Stomach (tissue), 9 donors: ENCODE results near the gene BCOR. TPM values are rescaled to one million over a fixed set of nuclear protein-coding genes. Genes with fewer than 3 reads are reported as not detected.

Source experiments
- DNase-seq, 2 donors: peaks; one replicate each; pipeline versions ENCODE4 v3.0.0 to v3.0.0-alpha.2; 2013 to 2019
- H3K27ac ChIP-seq, 5 donors: fragments of 200-600 bp in 4 of 5; sonication (generic) in 4 of 5; one replicate each; pipeline ENCODE4 v1.5.1; 2013 to 2019; ENCODE audit warnings: mild to moderate bottlenecking in 1 of 5, moderate library complexity in 1 of 5
- H3K27me3 ChIP-seq, 3 donors: fragments of 200-600 bp; sonication (generic); one replicate each; pipeline ENCODE4 v1.5.1; 2017 to 2019; ENCODE audit warnings: mixed run types in 1 of 3
- H3K36me3 ChIP-seq, 4 donors: fragments of 200-600 bp; sonication (generic); 1 replicate in 3 of 4; 2 replicates in 1 of 4; pipeline ENCODE4 v1.5.1; 2016 to 2019
- H3K4me1 ChIP-seq, 4 donors: fragments of 200-600 bp; sonication (generic); one replicate each; pipeline ENCODE4 v1.5.1; 2016 to 2019
- H3K4me3 ChIP-seq, 4 donors: fragments of 200-600 bp; sonication (generic) in 3 of 4; one replicate each; pipeline ENCODE4 v1.5.1; 2016 to 2019; ENCODE audit warnings: mild to moderate bottlenecking in 1 of 4
- H3K9me3 ChIP-seq, 4 donors: fragments of 200-600 bp; sonication (generic); one replicate each; pipeline ENCODE4 v1.5.1; 2016 to 2019
- CTCF ChIP-seq, 7 experiments: fragments of 450-650 bp in 4 of 7; fragments of 200-600 bp in 3 of 7; sonication (generic) in 3 of 7; IDR thresholded peaks; one replicate each; pipeline ENCODE4 v1.5.1; 2016 to 2019; ENCODE audit warnings: antibody characterized with exemption in 7 of 7, control low read depth in 2 of 7, mild to moderate bottlenecking in 1 of 7
- EP300 ChIP-seq: sonication (generic); formaldehyde crosslinking; IDR thresholded peaks from one replicate; pipeline ENCODE4 v1.6.1; 2017; ENCODE audit warnings: antibody characterized with exemption
- POLR2A ChIP-seq, 4 donors: fragments of 450-650 bp; IDR thresholded peaks; one replicate each; pipeline ENCODE4 v1.6.1; 2016; ENCODE audit warnings: antibody characterized with exemption in 4 of 4, control low read depth in 2 of 4, mild to moderate bottlenecking in 1 of 4, moderate library complexity in 1 of 4
- POLR2AphosphoS5 ChIP-seq, 3 donors: sonication (generic); formaldehyde crosslinking; IDR thresholded peaks; one replicate each; pipeline ENCODE4 v1.6.1; 2016; ENCODE audit warnings: antibody characterized with exemption in 3 of 3
- WGBS, 5 donors: extraction: QIAGEN DNeasy Blood & Tissue Kit in 3 of 5; methylation state at CpG; one replicate each; pipeline versions ENCODE4 v1.1.5 to v1.1.7; 2013 to 2018; 5-methylcytosine and 5-hydroxymethylcytosine counted together
- intact Hi-C: fragments of 100-400 bp; cut with DNase I; formaldehyde crosslinking; loops from one replicate; pipeline ENCODE4 v1.15.1; 2023; ENCODE audit warnings: low total_unique reads
- polyA plus RNA-seq, 3 donors: library from polyadenylated mRNA; stranded (reverse); fragments of 200-250 nt; gene quantifications; one replicate each; pipeline ENCODE4 v1.2.3, GENCODE V29; 2013
- total RNA-seq, 5 donors: library from RNA; depleted of rRNA; stranded (reverse); fragments of >200 nt; gene quantifications; one replicate each; pipeline versions ENCODE4 v1.1.0 to v1.2.3, GENCODE V29; 2014 to 2016
- donor health status: healthy with polysubstance abuse.
- donor health status: Bipolar disorder and iron deficiency.
- donor health status: healthy.

BCOR gene
- total and polyA plus RNA-seq, 8 donors, result 4.4 to 45.5 (median 19.2) TPM

- peaks cover 5 to 40% (median 22%) of the 10 kb centered on the region in 4 donors for H3K4me1 ChIP-seq
- no peak for TF ChIP-seq POLR2AphosphoS5 (IDR thresholded peaks at IDR 0.05)
- TF ChIP-seq CTCF (IDR thresholded peaks at IDR 0.05), result no peak
- no peak for TF ChIP-seq POLR2A (IDR thresholded peaks at IDR 0.05)
- TF ChIP-seq EP300, result no peak
- H3K4me3 ChIP-seq, result no peak overlapping the region
- 39 to 57% (median 50%) methylated on average over 8 of the region's 8 CpGs for WGBS, 5 donors
- H3K9me3 ChIP-seq, result peaks cover 0 to 4% (median 0%) of the 10 kb centered on the region in 4 donors
- H3K36me3 ChIP-seq, result no peaks in the 10 kb centered on the region
- peaks cover 0 to 41% (median 29%) of the 10 kb centered on the region in 3 donors for H3K27me3 ChIP-seq
- peak in 1 of 2 donors; percentile 32 for DNase-seq
- peak overlapping the region in 2 of 5 donors; percentile 34 to 42 for H3K27ac ChIP-seq
- intact Hi-C loops, result no loop called here
These were observed 94.1 kb downstream of the BCOR start for GRCh38 chrX:40003428-40004245.

- no peaks in the 10 kb centered on the region for H3K36me3 ChIP-seq
- peaks cover 5 to 34% (median 20%) of the 10 kb centered on the region in 4 donors for H3K4me1 ChIP-seq
- intact Hi-C loops, result no loop called here
- TF ChIP-seq POLR2AphosphoS5 (IDR thresholded peaks at IDR 0.05) (no peak), CTCF (IDR thresholded peaks at IDR 0.05) (no peak), POLR2A (IDR thresholded peaks at IDR 0.05) (no peak), EP300 (no peak)
- peaks cover 0 to 37% (median 28%) of the 10 kb centered on the region in 3 donors for H3K27me3 ChIP-seq
- no peak for DNase-seq
- peaks cover 0 to 4% (median 0%) of the 10 kb centered on the region in 4 donors for H3K9me3 ChIP-seq
- no peak overlapping the region for H3K4me3 ChIP-seq
- WGBS, 5 donors, result 83 to 96% (median 89%) methylated on average over 4 of the region's 4 CpGs; no CpG with 5 or more reads in 1 of the 5 donors
- H3K27ac ChIP-seq, result peak overlapping the region in 2 of 5 donors; percentile 34 to 42
These were observed 94.7 kb downstream of the BCOR start for GRCh38 chrX:40003071-40003427.
